ENCODE data around the gene PRSS3. TPM values are rescaled to one million over a fixed set of nuclear protein-coding genes. Genes with fewer than 3 reads are reported as not detected.

The PRSS3 gene
- total RNA-seq, 2 donors from 2014 or later = 0.23 to 1.5 TPM

- intact Hi-C loops (cut with DNase I) = no loop called here
- TF ChIP-seq POLR2AphosphoS5 (IDR thresholded peaks at IDR 0.05) = no peak
- no peak for TF ChIP-seq POLR2A (IDR thresholded peaks at IDR 0.05)
- no peak for TF ChIP-seq CTCF (IDR thresholded peaks at IDR 0.05)
- no peak overlapping the region for H3K27ac ChIP-seq
- no peak overlapping the region for H3K4me3 ChIP-seq
- H3K36me3 ChIP-seq = no peaks in the 10 kb centered on the region
- no peaks in the 10 kb centered on the region for H3K4me1 ChIP-seq (replicated peaks)
- DNase-seq (ENCODE audit: low spot score) = no peak
- H3K27me3 ChIP-seq (replicated peaks; ENCODE audit: insufficient read depth) = no peaks in the 10 kb centered on the region
- H3K9me3 ChIP-seq = no peaks in the 10 kb centered on the region
Measured at GRCh38 chr9:33780276-33780675, 15.1 kb upstream of the PRSS3 start.

- Histone ChIP-seq H3K9me3 (no peaks in the 10 kb centered on the region), H3K27me3 (replicated peaks; ENCODE audit: insufficient read depth) (no peaks in the 10 kb centered on the region), H3K36me3 (no peaks in the 10 kb centered on the region), H3K4me3 (no peak overlapping the region), H3K27ac (no peak overlapping the region), H3K4me1 (replicated peaks) (no peaks in the 10 kb centered on the region)
- DNase-seq (ENCODE audit: low spot score) = no peak
- no peak for TF ChIP-seq POLR2AphosphoS5 (IDR thresholded peaks at IDR 0.05)
- TF ChIP-seq POLR2A (IDR thresholded peaks at IDR 0.05) = no peak
- TF ChIP-seq CTCF (IDR thresholded peaks at IDR 0.05) = no peak
- WGBS = 100% methylated on average over 1 of the region's 1 CpG
- intact Hi-C loops (cut with DNase I) = no loop called here
Measured at GRCh38 chr9:33781736-33782135, 13.6 kb upstream of the PRSS3 start.

GRCh38 chr9:33782395-33783152 lies 12.8 kb upstream of the PRSS3 start:
- Histone ChIP-seq H3K36me3 (no peaks in the 10 kb centered on the region), H3K27ac (no peak overlapping the region), H3K9me3 (no peaks in the 10 kb centered on the region), H3K4me3 (no peak overlapping the region), H3K27me3 (replicated peaks; ENCODE audit: insufficient read depth) (no peaks in the 10 kb centered on the region), H3K4me1 (replicated peaks) (no peaks in the 10 kb centered on the region)
- WGBS = 29% methylated on average over 4 of the region's 4 CpGs
- no peak for TF ChIP-seq CTCF (IDR thresholded peaks at IDR 0.05)
- TF ChIP-seq POLR2AphosphoS5 (IDR thresholded peaks at IDR 0.05) = no peak
- TF ChIP-seq POLR2A (IDR thresholded peaks at IDR 0.05) = no peak
- intact Hi-C loops (cut with DNase I) = no loop called here
- DNase-seq (ENCODE audit: low spot score) = no peak

- H3K4me3 ChIP-seq = no peak overlapping the region
- no peaks in the 10 kb centered on the region for H3K4me1 ChIP-seq (replicated peaks)
- intact Hi-C loops (cut with DNase I) = no loop called here
- H3K9me3 ChIP-seq = no peaks in the 10 kb centered on the region
- no peaks in the 10 kb centered on the region for H3K36me3 ChIP-seq
- TF ChIP-seq CTCF (IDR thresholded peaks at IDR 0.05) = no peak
- no peak for TF ChIP-seq POLR2A (IDR thresholded peaks at IDR 0.05)
- TF ChIP-seq POLR2AphosphoS5 (IDR thresholded peaks at IDR 0.05) = no peak
- H3K27ac ChIP-seq = no peak overlapping the region
- 87% methylated on average over 5 of the region's 5 CpGs for WGBS
- no peaks in the 10 kb centered on the region for H3K27me3 ChIP-seq (replicated peaks; ENCODE audit: insufficient read depth)
- no peak for DNase-seq (ENCODE audit: low spot score)
Measured at GRCh38 chr9:33785914-33786313, 9.4 kb upstream of the PRSS3 start.

- Histone ChIP-seq H3K36me3 (no peaks in the 10 kb centered on the region), H3K27ac (no peak overlapping the region), H3K4me3 (no peak overlapping the region), H3K27me3 (replicated peaks; ENCODE audit: insufficient read depth) (no peaks in the 10 kb centered on the region), H3K9me3 (no peaks in the 10 kb centered on the region), H3K4me1 (replicated peaks) (no peaks in the 10 kb centered on the region)
- intact Hi-C loops (cut with DNase I) = no loop called here
- WGBS = 95% methylated on average over 2 of the region's 2 CpGs
- DNase-seq (ENCODE audit: low spot score) = no peak
- TF ChIP-seq POLR2AphosphoS5 (IDR thresholded peaks at IDR 0.05) (no peak), CTCF (IDR thresholded peaks at IDR 0.05) (no peak), POLR2A (IDR thresholded peaks at IDR 0.05) (no peak)
Measured at GRCh38 chr9:33786681-33787080, 8.7 kb upstream of the PRSS3 start.
